ENCODE results near the gene TMEM115.

DNA sequence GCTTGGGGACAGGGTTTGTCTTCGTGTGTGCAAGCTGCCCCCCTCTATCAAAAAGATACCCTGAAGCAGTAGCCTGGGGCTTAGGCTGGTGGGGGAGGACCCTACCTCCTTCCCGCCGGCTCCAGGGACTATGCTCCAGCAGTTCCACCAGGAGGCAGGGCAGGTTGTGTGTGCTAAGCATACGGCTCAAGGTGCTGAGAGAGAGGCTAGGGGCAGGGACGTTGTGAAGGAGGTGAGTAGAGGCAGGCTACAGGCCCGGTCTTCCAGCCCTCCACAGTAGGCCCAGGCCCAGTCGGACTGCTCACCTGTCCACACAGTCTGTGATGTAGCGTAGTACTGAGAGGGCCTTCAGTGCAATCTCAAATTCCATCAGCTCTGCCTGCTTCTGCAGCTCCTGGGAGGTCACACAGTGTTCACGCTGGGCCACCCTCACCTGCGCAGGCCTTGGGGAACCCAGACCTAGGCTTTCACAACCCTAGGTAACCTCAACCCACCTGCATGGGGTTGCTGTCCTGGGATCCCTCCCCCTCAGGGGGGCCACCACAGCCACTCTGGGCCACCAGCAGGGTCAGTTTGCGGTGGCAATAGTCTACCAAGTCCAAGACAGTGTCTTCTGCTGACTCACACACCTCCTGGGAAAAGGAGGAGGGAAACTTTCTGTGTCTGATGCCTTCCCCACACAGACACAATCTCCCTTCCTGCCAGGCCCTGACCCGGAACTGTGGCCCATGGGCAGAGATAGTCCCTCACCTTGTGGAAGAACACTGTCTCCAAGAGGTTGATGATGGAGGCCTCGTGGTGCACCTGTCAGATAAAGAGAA is 16.3 kb downstream of the TMEM115 start:
- TF ChIP-seq, protein P1, sequence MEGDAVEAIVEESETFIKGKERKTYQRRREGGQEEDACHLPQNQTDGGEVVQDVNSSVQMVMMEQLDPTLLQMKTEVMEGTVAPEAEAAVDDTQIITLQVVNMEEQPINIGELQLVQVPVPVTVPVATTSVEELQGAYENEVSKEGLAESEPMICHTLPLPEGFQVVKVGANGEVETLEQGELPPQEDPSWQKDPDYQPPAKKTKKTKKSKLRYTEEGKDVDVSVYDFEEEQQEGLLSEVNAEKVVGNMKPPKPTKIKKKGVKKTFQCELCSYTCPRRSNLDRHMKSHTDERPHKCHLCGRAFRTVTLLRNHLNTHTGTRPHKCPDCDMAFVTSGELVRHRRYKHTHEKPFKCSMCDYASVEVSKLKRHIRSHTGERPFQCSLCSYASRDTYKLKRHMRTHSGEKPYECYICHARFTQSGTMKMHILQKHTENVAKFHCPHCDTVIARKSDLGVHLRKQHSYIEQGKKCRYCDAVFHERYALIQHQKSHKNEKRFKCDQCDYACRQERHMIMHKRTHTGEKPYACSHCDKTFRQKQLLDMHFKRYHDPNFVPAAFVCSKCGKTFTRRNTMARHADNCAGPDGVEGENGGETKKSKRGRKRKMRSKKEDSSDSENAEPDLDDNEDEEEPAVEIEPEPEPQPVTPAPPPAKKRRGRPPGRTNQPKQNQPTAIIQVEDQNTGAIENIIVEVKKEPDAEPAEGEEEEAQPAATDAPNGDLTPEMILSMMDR (IDR thresholded peaks at IDR 0.05) = no peak
- TF ChIP-seq POLR2AphosphoS5 (IDR thresholded peaks at IDR 0.05) = no peak
